Parathyroid adenoma (tissue), 2 donors: ENCODE data around the gene SNX17.
"Not testable (repeated sequence)": the region's sequence is repeated elsewhere in the genome, so short reads cannot be mapped to it uniquely, and the experiment has no call there.

ENCODE experiments used
- H2AFZ ChIP-seq: fragments of 300-600 bp; sonication (generic); one replicate; pipeline ENCODE4 v1.7.0; 2017; ENCODE audit warnings: antibody characterized with exemption, mild to moderate bottlenecking
- H3K27ac ChIP-seq: fragments of 300-600 bp; sonication (generic); one replicate; pipeline ENCODE4 v1.7.0; 2017
- H3K27me3 ChIP-seq: fragments of 300-600 bp; sonication (generic); one replicate; pipeline ENCODE4 v1.7.0; 2017; ENCODE audit warnings: low read length; ENCODE audit not compliant: control insufficient read depth, insufficient read depth
- H3K36me3 ChIP-seq: fragments of 300-600 bp; sonication (generic); one replicate; pipeline ENCODE4 v1.7.0; 2017; ENCODE audit warnings: low read length; ENCODE audit not compliant: control insufficient read depth, insufficient read depth
- H3K4me1 ChIP-seq: fragments of 300-600 bp; sonication (generic); one replicate; pipeline ENCODE4 v1.7.0; 2017; ENCODE audit warnings: control low read depth
- H3K4me2 ChIP-seq: fragments of 300-600 bp; sonication (generic); one replicate; pipeline ENCODE4 v1.7.0; 2017; ENCODE audit warnings: low read length
- H3K4me3 ChIP-seq: fragments of 300-600 bp; sonication (generic); one replicate; pipeline ENCODE4 v1.7.0; 2017; ENCODE audit warnings: low read depth, low read length
- H3K79me2 ChIP-seq: fragments of 300-600 bp; sonication (generic); one replicate; pipeline ENCODE4 v1.7.0; 2017; ENCODE audit warnings: control low read depth
- H3K9ac ChIP-seq: fragments of 300-600 bp; sonication (generic); one replicate; pipeline ENCODE4 v1.7.0; 2017; ENCODE audit warnings: mild to moderate bottlenecking
- H3K9me3 ChIP-seq: fragments of 300-600 bp; sonication (generic); one replicate; pipeline ENCODE4 v1.7.0; 2017; ENCODE audit warnings: low read length; ENCODE audit not compliant: control insufficient read depth
- TF ChIP-seq, protein P1 (sequence below): fragments of 300-600 bp; sonication (generic); IDR thresholded peaks from one replicate; pipeline ENCODE4 v1.7.0; 2017; ENCODE audit warnings: antibody characterized with exemption, mild to moderate bottlenecking
- donor health status: primary hyperparathyroidism.

SNX17 gene

DNA sequence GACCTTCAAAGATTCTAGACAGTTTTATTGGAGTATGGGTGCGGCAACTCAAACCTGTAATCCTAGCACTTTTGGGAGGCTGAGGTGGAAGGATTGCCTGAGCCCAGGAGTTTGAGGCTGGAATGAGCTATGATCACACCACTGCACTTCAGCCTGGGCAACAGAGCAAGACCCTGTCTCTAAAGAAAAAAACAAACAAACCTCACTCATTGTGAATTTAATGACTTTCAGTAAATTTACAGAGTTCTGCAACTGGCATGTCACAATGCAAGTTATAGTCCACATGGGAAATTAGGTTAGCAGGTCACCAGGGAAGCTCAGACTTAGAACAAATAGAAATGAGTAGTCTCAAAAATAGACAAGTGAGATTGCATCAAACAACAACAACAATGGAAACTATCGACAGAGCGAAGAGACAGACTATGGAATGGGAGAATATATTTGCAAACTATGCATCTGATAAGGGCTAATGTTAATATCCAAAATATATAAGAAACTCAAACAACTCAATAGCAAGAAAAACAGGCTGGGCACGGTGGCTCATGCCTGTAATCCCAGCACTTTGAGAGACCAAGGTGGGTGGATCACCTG is 51.3 kb downstream of the SNX17 start:
- H3K79me2 ChIP-seq, result no peaks in the 10 kb centered on the region
- no peak overlapping the region for H3K4me3 ChIP-seq
- H3K27me3 ChIP-seq, result no peaks in the 10 kb centered on the region
- TF ChIP-seq, protein P1, sequence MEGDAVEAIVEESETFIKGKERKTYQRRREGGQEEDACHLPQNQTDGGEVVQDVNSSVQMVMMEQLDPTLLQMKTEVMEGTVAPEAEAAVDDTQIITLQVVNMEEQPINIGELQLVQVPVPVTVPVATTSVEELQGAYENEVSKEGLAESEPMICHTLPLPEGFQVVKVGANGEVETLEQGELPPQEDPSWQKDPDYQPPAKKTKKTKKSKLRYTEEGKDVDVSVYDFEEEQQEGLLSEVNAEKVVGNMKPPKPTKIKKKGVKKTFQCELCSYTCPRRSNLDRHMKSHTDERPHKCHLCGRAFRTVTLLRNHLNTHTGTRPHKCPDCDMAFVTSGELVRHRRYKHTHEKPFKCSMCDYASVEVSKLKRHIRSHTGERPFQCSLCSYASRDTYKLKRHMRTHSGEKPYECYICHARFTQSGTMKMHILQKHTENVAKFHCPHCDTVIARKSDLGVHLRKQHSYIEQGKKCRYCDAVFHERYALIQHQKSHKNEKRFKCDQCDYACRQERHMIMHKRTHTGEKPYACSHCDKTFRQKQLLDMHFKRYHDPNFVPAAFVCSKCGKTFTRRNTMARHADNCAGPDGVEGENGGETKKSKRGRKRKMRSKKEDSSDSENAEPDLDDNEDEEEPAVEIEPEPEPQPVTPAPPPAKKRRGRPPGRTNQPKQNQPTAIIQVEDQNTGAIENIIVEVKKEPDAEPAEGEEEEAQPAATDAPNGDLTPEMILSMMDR, result no peak
- no peaks in the 10 kb centered on the region for H3K9me3 ChIP-seq
- H3K4me1 ChIP-seq, result no peaks in the 10 kb centered on the region
- no peak overlapping the region for H3K27ac ChIP-seq
- no peak overlapping the region for H2AFZ ChIP-seq
- H3K4me2 ChIP-seq, result no peak overlapping the region
- no peaks in the 10 kb centered on the region for H3K36me3 ChIP-seq
- H3K9ac ChIP-seq, result no peak overlapping the region

GRCh38 chr2:27422958-27423357 is 52.5 kb downstream of the SNX17 start:
- Histone ChIP-seq H3K27ac (no peak overlapping the region), H3K4me2 (no peak overlapping the region), H3K36me3 (no peaks in the 10 kb centered on the region), H2AFZ (no peak overlapping the region), H3K4me1 (no peaks in the 10 kb centered on the region), H3K27me3 (no peaks in the 10 kb centered on the region), H3K79me2 (no peaks in the 10 kb centered on the region), H3K9me3 (no peaks in the 10 kb centered on the region), H3K9ac (no peak overlapping the region), H3K4me3 (no peak overlapping the region)
- TF ChIP-seq, protein P1, result no peak

GRCh38 chr2:27425039-27425438 is 54.6 kb downstream of the SNX17 start:
- H3K9ac ChIP-seq, H3K9me3 ChIP-seq, H3K36me3 ChIP-seq, H3K27ac ChIP-seq, H3K4me1 ChIP-seq, H2AFZ ChIP-seq, H3K27me3 ChIP-seq, H3K4me3 ChIP-seq, H3K4me2 ChIP-seq: not testable (repeated sequence)
- peaks cover 10% of the 10 kb centered on the region for H3K79me2 ChIP-seq
